HCT116 (cell line): Measurements from ENCODE around the gene IFIT1. TPM values are rescaled to one million over a fixed set of nuclear protein-coding genes. Genes with fewer than 3 reads are reported as not detected.

Experiments used
- ATAC-seq: fragments of 200-7000 bp; cut with Tn5 transposase; 2 replicates; pipeline ENCODE4 v1.9.1; 2020; ENCODE audit warnings: mild to moderate bottlenecking, moderate library complexity
- BruUV-seq: library from RNA; stranded (reverse); fragments of 400-500 nt; replicated peaks from 2 replicates; lab custom pipeline; 2021; lab: Mats Ljungman, UMichigan
- CTCF ChIA-PET: fragments of 300-600 bp; sonication (Branson Sonifier 250); formaldehyde crosslinking; loops from one replicate; lab custom pipeline; 2021; ENCODE audit warnings: antibody characterized with exemption; lab: Charles Lee
- POLR2A ChIA-PET: fragments of 300-600, 350-600 bp; sonication (Branson Sonifier 250); formaldehyde crosslinking; loops from one replicate; lab custom pipeline; 2021; ENCODE audit warnings: antibody characterized with exemption; lab: Charles Lee
- RAD21 ChIA-PET, 2 experiments: fragments of 300-600 bp; sonication (Branson Sonifier 250); formaldehyde crosslinking; loops; one replicate each; lab custom pipeline; 2023; ENCODE audit warnings: low total read pairs in 2 of 2; ENCODE audit not compliant: uncharacterized antibody in 2 of 2, unreplicated experiment in 2 of 2, low non-redundant PET in 1 of 2; lab: Charles Lee
- DNase-seq: peaks from one replicate; pipeline ENCODE4 v3.0.0-alpha.2; 2010; ENCODE audit warnings: low read depth, low spot score
- H2AFZ ChIP-seq: fragments of 200-600 bp; shearing (Covaris generic), sonication (generic); 2 replicates; pipeline ENCODE4 v1.6.1; 2017; ENCODE audit warnings: low read depth, mixed run types, mixed read lengths, antibody characterized with exemption, low read length; ENCODE audit not compliant: poor library complexity, severe bottlenecking
- H3K27ac ChIP-seq: 2 replicates; pipeline ENCODE4 v1.5.1; 2012; ENCODE audit warnings: low read depth, low read length
- H3K27me3 ChIP-seq: fragments of 200-600 bp; sonication (generic); 2 replicates; pipeline ENCODE4 v1.6.1; 2016; ENCODE audit warnings: mixed run types, low read length, mixed read lengths; ENCODE audit not compliant: insufficient read depth
- H3K36me3 ChIP-seq, 2 experiments: fragments of 200-500 bp in 1 of 2; fragments of 200-600 bp in 1 of 2; sonication (Bioruptor generic) in 1 of 2; sonication (generic) in 1 of 2; 2 replicates each; pipeline versions ENCODE4 v1.5.1 to v1.6.1; 2014 to 2016; ENCODE audit warnings: low read length in 2 of 2, inconsistent platforms in 1 of 2, mixed read lengths in 1 of 2, mixed run types in 1 of 2; ENCODE audit not compliant: insufficient read depth in 2 of 2, control insufficient read depth in 1 of 2
- H3K4me1 ChIP-seq, 2 experiments: fragments of 200-600 bp in 1 of 2; sonication (generic) in 1 of 2; 2 replicates each; pipeline versions ENCODE4 v1.5.1 to v1.6.1; 2012 to 2017; ENCODE audit warnings: low read length in 2 of 2, inconsistent platforms in 1 of 2, mild to moderate bottlenecking in 1 of 2, mixed read lengths in 1 of 2, mixed run types in 1 of 2, moderate library complexity in 1 of 2; ENCODE audit not compliant: insufficient read depth in 2 of 2, control insufficient read depth in 1 of 2
- H3K4me2 ChIP-seq: fragments of 200-600 bp; sonication (generic); 2 replicates; pipeline ENCODE4 v1.6.1; 2017; ENCODE audit warnings: mixed run types, low read length, mixed read lengths
- H3K4me3 ChIP-seq, 2 experiments: fragments of 200-600 bp in 1 of 2; sonication (generic) in 1 of 2; replicated peaks in 1 of 2; 2 replicates each; pipeline ENCODE4 v1.5.1; 2011 to 2016; ENCODE audit warnings: low read length in 2 of 2, control low read depth in 1 of 2, low read depth in 1 of 2, mild to moderate bottlenecking in 1 of 2, mixed read lengths in 1 of 2, mixed run types in 1 of 2
- H3K79me2 ChIP-seq: fragments of 200-600 bp; sonication (generic); 2 replicates; pipeline ENCODE4 v1.6.1; 2017; ENCODE audit warnings: mild to moderate bottlenecking, mixed run types, low read length, moderate library complexity, mixed read lengths; ENCODE audit not compliant: insufficient read depth
- H3K9ac ChIP-seq: fragments of 200-600 bp; sonication (generic); 2 replicates; pipeline ENCODE4 v1.6.1; 2016; ENCODE audit warnings: low read length, mixed read lengths
- H3K9me2 ChIP-seq: fragments of 200-600 bp; sonication (generic), shearing (Covaris generic); 2 replicates; pipeline ENCODE4 v1.6.1; 2017; ENCODE audit warnings: mixed run types, mild to moderate bottlenecking, moderate library complexity; ENCODE audit not compliant: insufficient read depth
- H3K9me3 ChIP-seq, 2 experiments: fragments of 200-500 bp in 1 of 2; fragments of 200-600 bp in 1 of 2; sonication (Bioruptor generic) in 1 of 2; sonication (generic) in 1 of 2; 2 replicates each; pipeline ENCODE4 v1.6.1; 2014 to 2017; ENCODE audit warnings: low read length in 2 of 2, mixed read lengths in 2 of 2, inconsistent platforms in 1 of 2, low read depth in 1 of 2, mild to moderate bottlenecking in 1 of 2, mixed run types in 1 of 2, moderate library complexity in 1 of 2; ENCODE audit not compliant: control insufficient read depth in 1 of 2, insufficient read depth in 1 of 2
- H4K20me1 ChIP-seq: fragments of 200-600 bp; sonication (generic), shearing (Covaris generic); 2 replicates; pipeline ENCODE4 v1.6.1; 2017; ENCODE audit warnings: mixed run types, mild to moderate bottlenecking, moderate library complexity; ENCODE audit not compliant: insufficient read depth
- CEBPB ChIP-seq: IDR thresholded peaks from 2 replicates; pipeline ENCODE4 v1.6.1; 2012; ENCODE audit warnings: low read depth
- EZH2phosphoT487 ChIP-seq: fragments of 200-600 bp; IDR thresholded peaks from 2 replicates; pipeline ENCODE4 v1.6.1; 2018; ENCODE audit warnings: antibody characterized with exemption, borderline replicate concordance
- POLR2AphosphoS5 ChIP-seq: IDR thresholded peaks from 2 replicates; pipeline ENCODE4 v1.6.1; 2011; ENCODE audit warnings: mild to moderate bottlenecking, low read depth, low read length, moderate library complexity
- RAD21 ChIP-seq: IDR thresholded peaks from 2 replicates; pipeline ENCODE4 v1.6.1; 2012; ENCODE audit warnings: low read depth, mild to moderate bottlenecking
- SRF ChIP-seq: IDR thresholded peaks from 2 replicates; pipeline ENCODE4 v1.6.1; 2012; ENCODE audit warnings: low read depth
- intact Hi-C: fragments of 100-400 bp; cut with micrococcal nuclease; formaldehyde crosslinking; loops from 2 replicates; pipeline ENCODE4 v1.10.0; 2022
- total RNA-seq: library from RNA; stranded (reverse); gene quantifications from one replicate; pipeline ENCODE4 v1.2.1, GENCODE V29; 2021; ENCODE audit not compliant: unreplicated experiment
- TF ChIP-seq, protein P1 (sequence below), 3 experiments: fragments of 200-600 bp in 1 of 3; sonication (generic) in 1 of 3; IDR thresholded peaks in 2 of 3; conservative IDR thresholded peaks in 1 of 3; 2 replicates each; pipeline ENCODE4 v1.5.1; 2012 to 2017; ENCODE audit warnings: low read depth in 2 of 3, low read length in 2 of 3, antibody characterized with exemption in 1 of 3, borderline replicate concordance in 1 of 3, control low read depth in 1 of 3, mild to moderate bottlenecking in 1 of 3, mixed read lengths in 1 of 3, mixed run types in 1 of 3, moderate library complexity in 1 of 3; ENCODE audit not compliant: insufficient read depth in 1 of 3
- TF ChIP-seq, protein P2 (sequence below): IDR thresholded peaks from 2 replicates; pipeline ENCODE4 v1.6.1; 2012

Gene IFIT1
- total RNA-seq, 1 experiment from 2014 or later, result 3.6 TPM

DNA sequence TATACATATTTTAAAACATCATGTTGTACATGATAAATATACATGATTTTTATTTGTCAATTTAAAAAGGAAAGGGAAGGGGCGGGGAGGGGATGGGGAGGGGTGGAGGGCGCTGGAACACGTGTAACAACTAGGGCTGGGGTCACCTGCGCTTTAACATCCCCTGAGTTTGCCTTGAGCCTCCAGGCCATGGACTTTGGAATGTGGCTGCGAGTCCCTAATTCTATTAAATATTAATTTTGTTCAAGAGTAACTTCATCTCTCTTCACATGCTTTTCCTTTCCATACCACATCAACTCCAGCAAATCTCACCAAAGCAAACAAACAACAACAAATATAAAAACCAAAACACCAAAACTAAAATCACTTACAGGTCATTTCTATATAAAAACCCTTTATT is 32.6 kb downstream of the IFIT1 start:
- DNase-seq, result no peak
- POLR2A ChIA-PET, result no interaction called here
- BruUV-seq, result no TSS peak
- TF ChIP-seq SRF (no peak), CEBPB (no peak), POLR2AphosphoS5 (no peak), EZH2phosphoT487 (no peak)
- TF ChIP-seq, all 23 proteins: peak for 0
- intact Hi-C loops, result loop anchor here (5.0 kb wide), 2 partner anchors 1157 to 1437 kb away; no protein-coding TSS in a partner anchor
- no peak overlapping the region for H3K27ac ChIP-seq
- no peaks in the 10 kb centered on the region for H3K9me3 ChIP-seq
- H3K4me3 ChIP-seq, result no peak overlapping the region
- H3K27me3 ChIP-seq, result no peaks in the 10 kb centered on the region
- no peak overlapping the region for H2AFZ ChIP-seq
- peaks cover 0 to 14% of the 10 kb centered on the region in 2 experiments; a peak in 2 of 4 replicates for H3K4me1 ChIP-seq
- CTCF ChIA-PET, result no interaction called here
- H3K79me2 ChIP-seq, result no peaks in the 10 kb centered on the region
- H4K20me1 ChIP-seq, result no peaks in the 10 kb centered on the region
- H3K36me3 ChIP-seq, result peaks cover 0 to 1% of the 10 kb centered on the region in 2 experiments; a peak in 1 of 4 replicates
- H3K4me2 ChIP-seq, result no peak overlapping the region
- no peak overlapping the region for H3K9ac ChIP-seq
- H3K9me2 ChIP-seq, result no peaks in the 10 kb centered on the region
- no peak for ATAC-seq
- RAD21 ChIA-PET, result no interaction called here

DNA sequence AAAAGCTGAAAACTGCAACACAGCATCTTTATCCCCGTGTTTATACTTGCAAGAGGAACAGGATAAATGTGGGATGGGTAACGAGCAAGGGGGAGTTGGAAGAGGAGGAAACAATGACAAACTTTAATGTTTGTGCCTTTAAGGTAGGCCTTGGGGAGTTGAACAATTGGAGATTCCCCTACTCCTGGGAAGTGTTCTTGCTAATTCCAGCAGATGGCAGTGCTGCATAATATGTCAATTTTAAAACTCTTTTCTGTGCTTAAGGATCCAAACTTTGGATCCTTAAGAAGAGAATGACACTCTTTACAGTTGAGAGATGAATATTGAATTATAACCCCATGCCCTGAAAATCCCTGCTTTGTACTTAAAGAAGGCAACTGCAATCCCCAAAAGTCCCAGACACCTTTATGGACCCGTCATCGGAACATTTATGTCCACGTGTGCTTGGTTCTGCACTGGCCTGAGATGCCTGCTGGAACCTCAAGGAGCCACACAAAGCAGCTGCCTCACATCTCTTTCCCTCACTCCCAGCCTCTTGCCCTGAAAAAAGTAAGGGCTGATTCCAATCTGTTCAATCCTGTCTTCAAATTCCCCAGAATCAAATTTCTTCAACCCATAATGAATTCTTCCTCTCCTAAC is 33.9 kb downstream of the IFIT1 start:
- CTCF ChIA-PET, result no interaction called here
- Histone ChIP-seq H3K9me2 (no peaks in the 10 kb centered on the region), H3K4me1 (peaks cover 0 to 14% of the 10 kb centered on the region in 2 experiments; a peak in 2 of 4 replicates), H3K9me3 (no peaks in the 10 kb centered on the region), H3K9ac (no peak overlapping the region), H3K4me2 (no peak overlapping the region), H3K4me3 (no peak overlapping the region), H3K27ac (no peak overlapping the region), H4K20me1 (no peaks in the 10 kb centered on the region), H3K27me3 (no peaks in the 10 kb centered on the region), H3K36me3 (no peaks in the 10 kb centered on the region), H2AFZ (peak overlapping the region; percentile 24), H3K79me2 (no peaks in the 10 kb centered on the region)
- ATAC-seq, result peak; percentile 87
- TF ChIP-seq, protein P1, sequence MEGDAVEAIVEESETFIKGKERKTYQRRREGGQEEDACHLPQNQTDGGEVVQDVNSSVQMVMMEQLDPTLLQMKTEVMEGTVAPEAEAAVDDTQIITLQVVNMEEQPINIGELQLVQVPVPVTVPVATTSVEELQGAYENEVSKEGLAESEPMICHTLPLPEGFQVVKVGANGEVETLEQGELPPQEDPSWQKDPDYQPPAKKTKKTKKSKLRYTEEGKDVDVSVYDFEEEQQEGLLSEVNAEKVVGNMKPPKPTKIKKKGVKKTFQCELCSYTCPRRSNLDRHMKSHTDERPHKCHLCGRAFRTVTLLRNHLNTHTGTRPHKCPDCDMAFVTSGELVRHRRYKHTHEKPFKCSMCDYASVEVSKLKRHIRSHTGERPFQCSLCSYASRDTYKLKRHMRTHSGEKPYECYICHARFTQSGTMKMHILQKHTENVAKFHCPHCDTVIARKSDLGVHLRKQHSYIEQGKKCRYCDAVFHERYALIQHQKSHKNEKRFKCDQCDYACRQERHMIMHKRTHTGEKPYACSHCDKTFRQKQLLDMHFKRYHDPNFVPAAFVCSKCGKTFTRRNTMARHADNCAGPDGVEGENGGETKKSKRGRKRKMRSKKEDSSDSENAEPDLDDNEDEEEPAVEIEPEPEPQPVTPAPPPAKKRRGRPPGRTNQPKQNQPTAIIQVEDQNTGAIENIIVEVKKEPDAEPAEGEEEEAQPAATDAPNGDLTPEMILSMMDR (IDR thresholded peaks at IDR 0.05 in 2 of 3, conservative IDR thresholded peaks at IDR 0.05 in 1 of 3; ENCODE audit: borderline replicate concordance in 1 of 3, insufficient read depth in 1 of 3, low read depth in 2 of 3, low read length in 2 of 3), result peak; percentile 69 to 83 (median 80)
- TF ChIP-seq CEBPB, result no peak
- TF ChIP-seq, protein P2, sequence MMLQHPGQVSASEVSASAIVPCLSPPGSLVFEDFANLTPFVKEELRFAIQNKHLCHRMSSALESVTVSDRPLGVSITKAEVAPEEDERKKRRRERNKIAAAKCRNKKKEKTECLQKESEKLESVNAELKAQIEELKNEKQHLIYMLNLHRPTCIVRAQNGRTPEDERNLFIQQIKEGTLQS, result no peak
- peak; percentile 91 for TF ChIP-seq RAD21
- BruUV-seq, result no TSS peak
- POLR2A ChIA-PET, result no interaction called here
- RAD21 ChIA-PET, result no interaction called here
- intact Hi-C loops, result loop anchor here (1.0 to 5.0 kb wide), 5 partner anchors 138 to 1436 kb away; no protein-coding TSS in a partner anchor
- DNase-seq, result no peak
